DOHH2 (cell line): ENCODE measurements around the gene GRM5.

Source experiments
- EZH2phosphoT487 ChIP-seq: fragments of 200-600 bp; sonication (generic); IDR thresholded peaks from 2 replicates; pipeline ENCODE4 v1.6.1; 2017; ENCODE audit warnings: borderline replicate concordance, mild to moderate bottlenecking, antibody characterized with exemption, low read length, moderate library complexity, mixed read lengths
- TF ChIP-seq, protein P1 (sequence below): fragments of 200-600 bp; sonication (generic); IDR thresholded peaks from one replicate; pipeline ENCODE4 v1.5.1; 2014; ENCODE audit warnings: antibody characterized with exemption, mild to moderate bottlenecking, low read depth, low read length; ENCODE audit not compliant: poor library complexity, severe bottlenecking

DNA sequence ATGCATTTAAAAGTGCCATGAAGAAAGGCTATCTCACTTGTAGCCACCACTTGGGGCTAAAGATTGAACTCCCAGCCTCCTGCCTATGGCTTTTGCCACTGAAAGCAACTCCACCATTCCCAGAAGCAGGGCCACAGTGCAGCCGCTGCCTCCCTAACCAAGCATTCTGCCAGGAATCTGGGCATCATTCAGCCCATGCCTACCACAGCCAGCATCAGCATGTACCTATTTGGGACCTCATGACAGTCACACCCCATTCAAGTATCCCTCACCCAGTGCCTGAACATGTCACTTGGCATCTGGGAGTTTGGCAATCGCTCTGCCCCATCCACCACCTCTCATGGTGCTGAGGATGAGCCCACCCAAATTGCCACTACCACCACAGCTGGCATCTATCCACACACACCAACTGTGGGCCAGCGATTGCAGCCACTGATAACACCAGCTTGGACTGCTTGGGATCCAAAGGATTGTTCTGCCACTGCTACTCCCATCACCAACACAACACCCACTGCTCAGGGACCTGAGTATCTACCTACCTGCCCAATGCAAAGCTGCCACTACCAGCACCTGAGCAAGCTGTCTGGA, 234.4 kb downstream of the GRM5 start:
- TF ChIP-seq, protein P1, sequence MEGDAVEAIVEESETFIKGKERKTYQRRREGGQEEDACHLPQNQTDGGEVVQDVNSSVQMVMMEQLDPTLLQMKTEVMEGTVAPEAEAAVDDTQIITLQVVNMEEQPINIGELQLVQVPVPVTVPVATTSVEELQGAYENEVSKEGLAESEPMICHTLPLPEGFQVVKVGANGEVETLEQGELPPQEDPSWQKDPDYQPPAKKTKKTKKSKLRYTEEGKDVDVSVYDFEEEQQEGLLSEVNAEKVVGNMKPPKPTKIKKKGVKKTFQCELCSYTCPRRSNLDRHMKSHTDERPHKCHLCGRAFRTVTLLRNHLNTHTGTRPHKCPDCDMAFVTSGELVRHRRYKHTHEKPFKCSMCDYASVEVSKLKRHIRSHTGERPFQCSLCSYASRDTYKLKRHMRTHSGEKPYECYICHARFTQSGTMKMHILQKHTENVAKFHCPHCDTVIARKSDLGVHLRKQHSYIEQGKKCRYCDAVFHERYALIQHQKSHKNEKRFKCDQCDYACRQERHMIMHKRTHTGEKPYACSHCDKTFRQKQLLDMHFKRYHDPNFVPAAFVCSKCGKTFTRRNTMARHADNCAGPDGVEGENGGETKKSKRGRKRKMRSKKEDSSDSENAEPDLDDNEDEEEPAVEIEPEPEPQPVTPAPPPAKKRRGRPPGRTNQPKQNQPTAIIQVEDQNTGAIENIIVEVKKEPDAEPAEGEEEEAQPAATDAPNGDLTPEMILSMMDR, result no peak
- no peak for TF ChIP-seq EZH2phosphoT487
